Gastroesophageal sphincter (tissue), 3 donors: ENCODE measurements around the gene NPHP4.

Experiments used
- POLR2A ChIP-seq, 2 donors: fragments of 450-650 bp; IDR thresholded peaks; one replicate each; pipeline ENCODE4 v1.6.1; 2017; ENCODE audit warnings: antibody characterized with exemption in 2 of 2, mild to moderate bottlenecking in 2 of 2, moderate library complexity in 1 of 2
- POLR2AphosphoS5 ChIP-seq: sonication (generic); formaldehyde crosslinking; IDR thresholded peaks from one replicate; pipeline ENCODE4 v1.6.1; 2017; ENCODE audit warnings: antibody characterized with exemption
- TF ChIP-seq, protein P1 (sequence below), 4 experiments: fragments of 200-600 bp in 2 of 4; fragments of 450-650 bp in 2 of 4; sonication (generic) in 1 of 4; IDR thresholded peaks; one replicate each; pipeline ENCODE4 v1.5.1; 2017 to 2019; ENCODE audit warnings: antibody characterized with exemption in 4 of 4, mild to moderate bottlenecking in 2 of 4, moderate library complexity in 2 of 4

DNA sequence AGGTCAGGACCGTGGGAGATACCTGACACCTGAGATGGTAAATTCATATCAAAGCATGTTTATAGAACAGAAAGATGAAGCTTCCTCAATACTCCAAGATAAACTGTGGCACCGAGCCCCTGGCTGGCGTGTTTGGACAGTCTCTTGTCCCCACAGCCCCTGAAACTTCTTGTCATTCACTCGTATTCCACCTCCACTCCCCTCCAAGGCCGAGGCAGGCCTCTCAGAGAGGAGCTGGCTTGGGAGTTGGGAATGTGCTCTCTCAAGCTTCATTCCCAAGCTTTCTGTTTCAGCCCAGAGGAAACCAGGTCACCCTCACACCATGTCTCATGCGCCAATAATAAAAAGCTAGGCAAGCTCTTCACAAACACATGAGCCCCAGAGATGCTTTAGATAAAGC, 86.1 kb downstream of the NPHP4 start:
- TF ChIP-seq, protein P1, sequence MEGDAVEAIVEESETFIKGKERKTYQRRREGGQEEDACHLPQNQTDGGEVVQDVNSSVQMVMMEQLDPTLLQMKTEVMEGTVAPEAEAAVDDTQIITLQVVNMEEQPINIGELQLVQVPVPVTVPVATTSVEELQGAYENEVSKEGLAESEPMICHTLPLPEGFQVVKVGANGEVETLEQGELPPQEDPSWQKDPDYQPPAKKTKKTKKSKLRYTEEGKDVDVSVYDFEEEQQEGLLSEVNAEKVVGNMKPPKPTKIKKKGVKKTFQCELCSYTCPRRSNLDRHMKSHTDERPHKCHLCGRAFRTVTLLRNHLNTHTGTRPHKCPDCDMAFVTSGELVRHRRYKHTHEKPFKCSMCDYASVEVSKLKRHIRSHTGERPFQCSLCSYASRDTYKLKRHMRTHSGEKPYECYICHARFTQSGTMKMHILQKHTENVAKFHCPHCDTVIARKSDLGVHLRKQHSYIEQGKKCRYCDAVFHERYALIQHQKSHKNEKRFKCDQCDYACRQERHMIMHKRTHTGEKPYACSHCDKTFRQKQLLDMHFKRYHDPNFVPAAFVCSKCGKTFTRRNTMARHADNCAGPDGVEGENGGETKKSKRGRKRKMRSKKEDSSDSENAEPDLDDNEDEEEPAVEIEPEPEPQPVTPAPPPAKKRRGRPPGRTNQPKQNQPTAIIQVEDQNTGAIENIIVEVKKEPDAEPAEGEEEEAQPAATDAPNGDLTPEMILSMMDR (IDR thresholded peaks at IDR 0.05) = no peak
- TF ChIP-seq POLR2AphosphoS5 (no peak), POLR2A (IDR thresholded peaks at IDR 0.05) (no peak)
